Measurements from ENCODE around the gene TPRG1. TPM values are rescaled to one million over a fixed set of nuclear protein-coding genes. Genes with fewer than 3 reads are reported as not detected.
A peak's percentile ranks its signal among the peaks of the same experiment; 100 is the strongest.

TPRG1 gene
- total and polyA plus RNA-seq, 2 experiments from 2014 or later = 0.43 TPM; not detected in 1

DNA sequence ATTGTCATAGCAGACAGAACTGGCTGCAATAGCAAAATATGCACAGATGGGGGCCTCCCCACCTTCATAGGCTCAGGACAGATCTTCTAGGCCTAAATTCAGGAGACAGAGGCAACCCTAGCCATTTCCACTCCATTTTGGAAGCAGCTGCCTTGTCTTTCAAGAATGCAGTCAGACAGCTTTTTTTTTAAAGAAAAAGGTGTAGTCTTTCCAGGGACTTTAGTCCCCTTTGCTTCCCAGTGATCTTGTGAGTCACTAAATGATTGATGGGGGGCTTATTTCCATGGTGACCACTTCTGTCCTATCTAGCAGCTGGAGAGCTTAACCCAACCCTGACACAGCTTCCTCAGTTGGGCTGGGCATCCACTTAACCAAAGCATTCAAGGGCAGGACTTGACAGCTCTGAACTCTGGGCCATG is 165.9 kb downstream of the TPRG1 start:
- no peak overlapping the region for H3K4me3 ChIP-seq
- H3K27me3 ChIP-seq = no peaks in the 10 kb centered on the region
- DNase-seq (ENCODE audit: low spot score) = peak; percentile 30
- H3K27ac ChIP-seq = no peak overlapping the region
- TF ChIP-seq, protein P1, sequence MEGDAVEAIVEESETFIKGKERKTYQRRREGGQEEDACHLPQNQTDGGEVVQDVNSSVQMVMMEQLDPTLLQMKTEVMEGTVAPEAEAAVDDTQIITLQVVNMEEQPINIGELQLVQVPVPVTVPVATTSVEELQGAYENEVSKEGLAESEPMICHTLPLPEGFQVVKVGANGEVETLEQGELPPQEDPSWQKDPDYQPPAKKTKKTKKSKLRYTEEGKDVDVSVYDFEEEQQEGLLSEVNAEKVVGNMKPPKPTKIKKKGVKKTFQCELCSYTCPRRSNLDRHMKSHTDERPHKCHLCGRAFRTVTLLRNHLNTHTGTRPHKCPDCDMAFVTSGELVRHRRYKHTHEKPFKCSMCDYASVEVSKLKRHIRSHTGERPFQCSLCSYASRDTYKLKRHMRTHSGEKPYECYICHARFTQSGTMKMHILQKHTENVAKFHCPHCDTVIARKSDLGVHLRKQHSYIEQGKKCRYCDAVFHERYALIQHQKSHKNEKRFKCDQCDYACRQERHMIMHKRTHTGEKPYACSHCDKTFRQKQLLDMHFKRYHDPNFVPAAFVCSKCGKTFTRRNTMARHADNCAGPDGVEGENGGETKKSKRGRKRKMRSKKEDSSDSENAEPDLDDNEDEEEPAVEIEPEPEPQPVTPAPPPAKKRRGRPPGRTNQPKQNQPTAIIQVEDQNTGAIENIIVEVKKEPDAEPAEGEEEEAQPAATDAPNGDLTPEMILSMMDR (IDR thresholded peaks at IDR 0.05; ENCODE audit: poor library complexity) = no peak
- TF ChIP-seq EZH2 (IDR thresholded peaks at IDR 0.05; ENCODE audit: borderline replicate concordance) = no peak
- no peak for TF ChIP-seq EZH2phosphoT487 (IDR thresholded peaks at IDR 0.05; ENCODE audit: low read depth, severe bottlenecking, unreplicated experiment)
- no peaks in the 10 kb centered on the region for H3K4me1 ChIP-seq (ENCODE audit: insufficient read depth)
- H4K20me1 ChIP-seq (ENCODE audit: insufficient read depth, poor library complexity, severe bottlenecking) = no peaks in the 10 kb centered on the region
- H3K79me2 ChIP-seq = no peaks in the 10 kb centered on the region
- no peak overlapping the region for H2AFZ ChIP-seq
- no peaks in the 10 kb centered on the region for H3K36me3 ChIP-seq (replicated peaks; ENCODE audit: insufficient read depth, low read depth)
- H3K9me3 ChIP-seq (ENCODE audit: low read depth) = no peaks in the 10 kb centered on the region
- no peaks in the 10 kb centered on the region for H3K9me2 ChIP-seq (replicated peaks; ENCODE audit: insufficient read depth)
- H3K4me2 ChIP-seq = no peak overlapping the region

DNA sequence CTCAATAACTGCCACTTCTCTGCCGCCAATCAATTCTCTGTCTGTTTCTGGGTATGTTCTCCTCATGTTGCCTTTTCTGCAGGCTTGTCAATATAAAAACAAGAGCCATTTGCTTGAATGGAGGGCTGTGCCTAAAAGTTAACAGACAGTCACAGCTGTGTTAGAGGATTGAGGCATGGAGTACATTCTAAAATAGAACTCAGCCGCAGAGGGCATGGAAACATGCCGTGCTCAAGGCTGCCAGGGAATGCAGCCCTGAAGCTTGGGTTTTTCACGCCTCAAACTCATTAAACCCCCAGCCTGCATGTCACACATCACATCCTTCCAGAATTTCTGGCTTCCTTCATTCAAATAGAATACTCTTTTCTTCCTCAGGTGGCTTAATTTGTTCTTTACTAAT is 166.6 kb downstream of the TPRG1 start:
- no peak overlapping the region for H3K4me3 ChIP-seq
- no peaks in the 10 kb centered on the region for H3K9me2 ChIP-seq (replicated peaks; ENCODE audit: insufficient read depth)
- H3K9me3 ChIP-seq (ENCODE audit: low read depth) = no peaks in the 10 kb centered on the region
- whole genome bisulfite sequencing (ENCODE audit: low lambda C conversion rate, missing lambda C conversion rate) = 98% methylated on average over 4 of the region's 4 CpGs
- H3K36me3 ChIP-seq (replicated peaks; ENCODE audit: insufficient read depth, low read depth) = no peaks in the 10 kb centered on the region
- H3K27me3 ChIP-seq = no peaks in the 10 kb centered on the region
- H4K20me1 ChIP-seq (ENCODE audit: insufficient read depth, poor library complexity, severe bottlenecking) = no peaks in the 10 kb centered on the region
- TF ChIP-seq EZH2 (IDR thresholded peaks at IDR 0.05; ENCODE audit: borderline replicate concordance) = no peak
- no peak for TF ChIP-seq EZH2phosphoT487 (IDR thresholded peaks at IDR 0.05; ENCODE audit: low read depth, severe bottlenecking, unreplicated experiment)
- TF ChIP-seq, protein P1 (IDR thresholded peaks at IDR 0.05; ENCODE audit: poor library complexity) = no peak
- no peaks in the 10 kb centered on the region for H3K79me2 ChIP-seq
- H3K4me1 ChIP-seq (ENCODE audit: insufficient read depth) = no peaks in the 10 kb centered on the region
- H3K27ac ChIP-seq = no peak overlapping the region
- H2AFZ ChIP-seq = no peak overlapping the region
- no peak overlapping the region for H3K4me2 ChIP-seq
- no peak for DNase-seq (ENCODE audit: low spot score)

DNA sequence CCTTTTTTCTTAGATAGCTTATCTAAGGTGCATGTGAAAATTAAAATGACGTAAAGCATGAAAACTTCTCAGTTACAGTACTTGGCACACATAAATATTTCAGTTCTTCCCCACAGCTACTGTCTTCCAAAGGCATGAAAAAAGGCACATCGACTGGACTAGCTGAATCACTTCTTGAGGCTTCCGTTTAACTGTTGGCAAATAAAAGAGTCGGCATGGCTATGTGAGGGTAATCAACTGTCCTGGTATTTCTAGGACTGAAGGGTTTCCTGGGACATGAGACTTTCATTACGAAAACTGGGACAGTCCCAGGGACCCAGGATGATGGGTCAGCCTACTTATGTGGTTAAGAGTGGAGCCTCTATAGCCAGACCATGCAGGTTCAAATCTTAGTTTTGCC is 168.2 kb downstream of the TPRG1 start:
- H4K20me1 ChIP-seq (ENCODE audit: insufficient read depth, poor library complexity, severe bottlenecking) = no peaks in the 10 kb centered on the region
- no peaks in the 10 kb centered on the region for H3K27me3 ChIP-seq
- H3K79me2 ChIP-seq = no peaks in the 10 kb centered on the region
- no peaks in the 10 kb centered on the region for H3K36me3 ChIP-seq (replicated peaks; ENCODE audit: insufficient read depth, low read depth)
- H3K4me3 ChIP-seq = no peak overlapping the region
- H3K9me3 ChIP-seq (ENCODE audit: low read depth) = no peaks in the 10 kb centered on the region
- no peak overlapping the region for H3K27ac ChIP-seq
- H3K4me2 ChIP-seq = no peak overlapping the region
- H2AFZ ChIP-seq = no peak overlapping the region
- TF ChIP-seq EZH2 (IDR thresholded peaks at IDR 0.05; ENCODE audit: borderline replicate concordance) = no peak
- no peak for TF ChIP-seq EZH2phosphoT487 (IDR thresholded peaks at IDR 0.05; ENCODE audit: low read depth, severe bottlenecking, unreplicated experiment)
- TF ChIP-seq, protein P1 (IDR thresholded peaks at IDR 0.05; ENCODE audit: poor library complexity) = no peak
- H3K9me2 ChIP-seq (replicated peaks; ENCODE audit: insufficient read depth) = no peaks in the 10 kb centered on the region
- no peaks in the 10 kb centered on the region for H3K4me1 ChIP-seq (ENCODE audit: insufficient read depth)
- no peak for DNase-seq (ENCODE audit: low spot score)
- 90% methylated on average over 5 of the region's 5 CpGs for WGBS (ENCODE audit: low lambda C conversion rate, missing lambda C conversion rate)

Measured in hepatocyte (in vitro differentiated cells).